ENCODE results near the gene ENAM. TPM values are rescaled to one million over a fixed set of nuclear protein-coding genes. Genes with fewer than 3 reads are reported as not detected.

Gene ENAM
- total RNA-seq, 6 experiments from 2014 or later, result 0.07 to 0.86 (median 0.62) TPM

DNA sequence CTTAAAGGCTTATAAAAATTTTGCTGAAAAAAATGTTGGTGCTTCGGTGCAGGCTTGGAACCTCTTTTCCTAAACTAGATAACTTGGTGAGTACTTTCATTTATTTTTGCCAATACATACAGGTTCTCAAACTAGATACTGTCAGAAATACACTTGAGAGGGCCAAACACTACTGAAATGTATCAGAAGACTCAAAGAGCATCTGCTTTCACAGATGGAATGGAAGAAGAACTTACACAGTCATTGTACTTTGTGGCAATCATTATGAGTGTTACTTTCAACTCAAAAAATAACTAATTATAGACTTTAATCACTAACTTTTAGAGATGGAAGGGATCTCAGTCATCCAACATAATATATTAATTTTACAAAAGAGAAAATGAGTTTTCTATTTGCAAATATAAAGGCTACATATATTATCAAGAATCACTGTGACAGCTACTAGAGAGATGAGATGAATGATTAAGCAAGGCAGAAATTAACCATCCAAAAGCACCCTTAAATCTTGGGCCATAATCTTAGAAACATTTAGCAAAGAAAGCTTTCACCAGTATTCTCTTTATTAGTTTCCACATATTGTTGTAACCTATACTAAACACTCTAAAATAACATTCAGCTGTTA, 1.0 kb downstream of the ENAM start:
- intact Hi-C loops (cut with DNase I), result no loop called here
- H3K27ac ChIP-seq, result no peak overlapping the region
- TF ChIP-seq, protein P1, sequence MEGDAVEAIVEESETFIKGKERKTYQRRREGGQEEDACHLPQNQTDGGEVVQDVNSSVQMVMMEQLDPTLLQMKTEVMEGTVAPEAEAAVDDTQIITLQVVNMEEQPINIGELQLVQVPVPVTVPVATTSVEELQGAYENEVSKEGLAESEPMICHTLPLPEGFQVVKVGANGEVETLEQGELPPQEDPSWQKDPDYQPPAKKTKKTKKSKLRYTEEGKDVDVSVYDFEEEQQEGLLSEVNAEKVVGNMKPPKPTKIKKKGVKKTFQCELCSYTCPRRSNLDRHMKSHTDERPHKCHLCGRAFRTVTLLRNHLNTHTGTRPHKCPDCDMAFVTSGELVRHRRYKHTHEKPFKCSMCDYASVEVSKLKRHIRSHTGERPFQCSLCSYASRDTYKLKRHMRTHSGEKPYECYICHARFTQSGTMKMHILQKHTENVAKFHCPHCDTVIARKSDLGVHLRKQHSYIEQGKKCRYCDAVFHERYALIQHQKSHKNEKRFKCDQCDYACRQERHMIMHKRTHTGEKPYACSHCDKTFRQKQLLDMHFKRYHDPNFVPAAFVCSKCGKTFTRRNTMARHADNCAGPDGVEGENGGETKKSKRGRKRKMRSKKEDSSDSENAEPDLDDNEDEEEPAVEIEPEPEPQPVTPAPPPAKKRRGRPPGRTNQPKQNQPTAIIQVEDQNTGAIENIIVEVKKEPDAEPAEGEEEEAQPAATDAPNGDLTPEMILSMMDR (IDR thresholded peaks at IDR 0.05), result no peak
- TF ChIP-seq POLR2A (IDR thresholded peaks at IDR 0.05), result no peak
- no peaks in the 10 kb centered on the region for H3K4me1 ChIP-seq
- no peak for ATAC-seq
- no peaks in the 10 kb centered on the region for H3K9me3 ChIP-seq
- no peaks in the 10 kb centered on the region for H3K36me3 ChIP-seq
- 75% methylated on average over 1 of the region's 1 CpG for WGBS (ENCODE audit: insufficient coverage, low coverage, low lambda C conversion rate, missing lambda C conversion rate)
- no peak overlapping the region for H3K4me3 ChIP-seq
- H3K27me3 ChIP-seq, result no peaks in the 10 kb centered on the region
- no peak for DNase-seq

GRCh38 chr4:70630162-70630561, 1.6 kb downstream of the ENAM start:
- H3K4me1 ChIP-seq, result no peaks in the 10 kb centered on the region
- H3K27me3 ChIP-seq, result no peaks in the 10 kb centered on the region
- no peak overlapping the region for H3K4me3 ChIP-seq
- H3K27ac ChIP-seq, result no peak overlapping the region
- ATAC-seq (no peak), DNase-seq (no peak)
- no peaks in the 10 kb centered on the region for H3K9me3 ChIP-seq
- intact Hi-C loops (cut with DNase I), result no loop called here
- WGBS (ENCODE audit: insufficient coverage, low coverage, low lambda C conversion rate, missing lambda C conversion rate), result 65% methylated on average over 3 of the region's 3 CpGs
- no peaks in the 10 kb centered on the region for H3K36me3 ChIP-seq
- TF ChIP-seq POLR2A (IDR thresholded peaks at IDR 0.05), result no peak
- TF ChIP-seq, protein P1 (IDR thresholded peaks at IDR 0.05), result no peak

DNA sequence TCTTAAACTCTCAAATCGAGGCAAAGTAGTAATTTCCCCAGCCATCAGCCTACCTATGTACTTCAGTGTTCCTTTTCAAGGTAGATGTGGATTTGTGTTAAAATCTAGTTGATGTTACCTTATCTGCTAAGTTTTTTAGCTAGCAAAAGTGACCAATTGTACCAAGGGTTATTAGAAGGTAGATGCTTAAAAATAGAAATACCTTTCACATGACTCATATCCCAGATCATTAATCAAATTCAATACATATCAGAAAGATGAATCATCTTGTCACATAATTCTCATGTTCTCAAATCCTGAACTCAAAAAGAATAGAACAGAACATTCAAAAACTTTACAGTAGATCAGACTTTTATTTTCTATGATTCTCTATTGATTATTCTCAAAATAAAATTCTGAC, 3.5 kb downstream of the ENAM start:
- H3K4me1 ChIP-seq, result peaks cover 0 to under 1% (median 0%) of the 10 kb centered on the region in 4 donors
- 82% methylated on average over 1 of the region's 1 CpG for WGBS (ENCODE audit: insufficient coverage, low coverage, low lambda C conversion rate, missing lambda C conversion rate)
- peak in 1 of 4 donors; percentile 58 for ATAC-seq
- no peaks in the 10 kb centered on the region for H3K9me3 ChIP-seq
- H3K27me3 ChIP-seq, result no peaks in the 10 kb centered on the region
- no peaks in the 10 kb centered on the region for H3K36me3 ChIP-seq
- no peak for DNase-seq
- intact Hi-C loops (cut with DNase I), result no loop called here
- no peak overlapping the region for H3K4me3 ChIP-seq
- TF ChIP-seq POLR2A (IDR thresholded peaks at IDR 0.05), result no peak
- TF ChIP-seq, protein P1 (IDR thresholded peaks at IDR 0.05), result no peak
- no peak overlapping the region for H3K27ac ChIP-seq

- DNase-seq (no peak), ATAC-seq (peak; percentile 39 to 83 (median 74))
- intact Hi-C loops (cut with DNase I), result no loop called here
- Histone ChIP-seq H3K36me3 (no peaks in the 10 kb centered on the region), H3K27me3 (no peaks in the 10 kb centered on the region), H3K4me1 (peaks cover 0 to 4% (median 0%) of the 10 kb centered on the region in 4 donors), H3K9me3 (no peaks in the 10 kb centered on the region), H3K27ac (no peak overlapping the region), H3K4me3 (no peak overlapping the region)
- WGBS (ENCODE audit: insufficient coverage, low coverage, low lambda C conversion rate, missing lambda C conversion rate), result 33% methylated on average over 3 of the region's 5 CpGs
- TF ChIP-seq POLR2A (IDR thresholded peaks at IDR 0.05), result no peak
- TF ChIP-seq, protein P1 (IDR thresholded peaks at IDR 0.05), result no peak
Measured at GRCh38 chr4:70634482-70634881, 5.9 kb downstream of the ENAM start.

All from right lobe of liver (tissue), 6 donors.